Neural crest cell (in vitro differentiated cells): Measurements from ENCODE around the gene LCN9. TPM values are rescaled to one million over a fixed set of nuclear protein-coding genes. Genes with fewer than 3 reads are reported as not detected.

Experiments used
- DNase-seq: peaks from one replicate; pipeline ENCODE4 v3.0.0; 2021; ENCODE audit warnings: low read depth, mixed read lengths, low spot score
- H3K27ac Mint-ChIP-seq: one replicate; pipeline ENCODE4 v1.8.0; 2021; ENCODE audit warnings: mild to moderate bottlenecking, mixed read lengths; ENCODE audit not compliant: unreplicated experiment
- H3K27me3 Mint-ChIP-seq: 2 replicates; pipeline ENCODE4 v1.8.0; 2021; ENCODE audit warnings: low read depth, mild to moderate bottlenecking, mixed read lengths
- H3K36me3 Mint-ChIP-seq: 2 replicates; pipeline ENCODE4 v1.8.0; 2021; ENCODE audit warnings: low read depth, mild to moderate bottlenecking, mixed read lengths
- H3K4me1 Mint-ChIP-seq: 2 replicates; pipeline ENCODE4 v1.8.0; 2021; ENCODE audit warnings: mixed read lengths
- H3K4me3 Mint-ChIP-seq: one replicate; pipeline ENCODE4 v1.8.0; 2021; ENCODE audit warnings: mild to moderate bottlenecking, mixed read lengths
- H3K9me3 Mint-ChIP-seq: 2 replicates; pipeline ENCODE4 v1.8.0; 2021; ENCODE audit warnings: mixed read lengths
- total RNA-seq: library from RNA; stranded (reverse); gene quantifications from 2 replicates; pipeline ENCODE4 v1.2.1, GENCODE V29; 2021
- TF ChIP-seq, protein P1 (sequence below): fragments of 200-600 bp; sonication (generic); conservative IDR thresholded peaks from 2 replicates; pipeline ENCODE4 v1.5.0; 2021; ENCODE audit warnings: antibody characterized with exemption, mild to moderate bottlenecking

The LCN9 gene
- total RNA-seq, 1 donor from 2014 or later, result 0.30 TPM

DNA sequence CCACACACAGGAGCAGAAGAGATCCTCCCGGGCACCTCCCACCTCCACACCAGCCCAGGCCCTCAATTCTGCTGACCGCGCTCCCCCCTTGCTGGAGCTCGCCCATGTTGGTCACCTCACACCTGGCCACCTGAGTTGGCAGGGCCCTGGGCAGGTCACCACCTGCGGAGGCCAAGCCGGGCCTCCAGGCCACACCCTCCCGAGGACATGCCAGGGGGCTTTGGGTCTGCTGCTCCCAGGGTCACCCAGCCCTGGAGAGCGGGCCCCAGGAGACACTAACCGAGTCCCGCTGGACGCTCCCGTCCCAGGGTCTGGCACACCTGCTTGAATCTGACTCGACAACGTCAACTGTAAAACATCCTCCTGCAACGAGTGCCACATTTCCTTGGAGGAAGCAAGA, 34.1 kb downstream of the LCN9 start:
- H3K27ac Mint-ChIP-seq, result no peak overlapping the region
- H3K27me3 Mint-ChIP-seq, result no peaks in the 10 kb centered on the region
- TF ChIP-seq, protein P1, sequence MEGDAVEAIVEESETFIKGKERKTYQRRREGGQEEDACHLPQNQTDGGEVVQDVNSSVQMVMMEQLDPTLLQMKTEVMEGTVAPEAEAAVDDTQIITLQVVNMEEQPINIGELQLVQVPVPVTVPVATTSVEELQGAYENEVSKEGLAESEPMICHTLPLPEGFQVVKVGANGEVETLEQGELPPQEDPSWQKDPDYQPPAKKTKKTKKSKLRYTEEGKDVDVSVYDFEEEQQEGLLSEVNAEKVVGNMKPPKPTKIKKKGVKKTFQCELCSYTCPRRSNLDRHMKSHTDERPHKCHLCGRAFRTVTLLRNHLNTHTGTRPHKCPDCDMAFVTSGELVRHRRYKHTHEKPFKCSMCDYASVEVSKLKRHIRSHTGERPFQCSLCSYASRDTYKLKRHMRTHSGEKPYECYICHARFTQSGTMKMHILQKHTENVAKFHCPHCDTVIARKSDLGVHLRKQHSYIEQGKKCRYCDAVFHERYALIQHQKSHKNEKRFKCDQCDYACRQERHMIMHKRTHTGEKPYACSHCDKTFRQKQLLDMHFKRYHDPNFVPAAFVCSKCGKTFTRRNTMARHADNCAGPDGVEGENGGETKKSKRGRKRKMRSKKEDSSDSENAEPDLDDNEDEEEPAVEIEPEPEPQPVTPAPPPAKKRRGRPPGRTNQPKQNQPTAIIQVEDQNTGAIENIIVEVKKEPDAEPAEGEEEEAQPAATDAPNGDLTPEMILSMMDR, result no peak
- H3K4me3 Mint-ChIP-seq, result no peak overlapping the region
- H3K36me3 Mint-ChIP-seq, result no peaks in the 10 kb centered on the region
- DNase-seq, result no peak
- H3K4me1 Mint-ChIP-seq, result no peaks in the 10 kb centered on the region
- no peaks in the 10 kb centered on the region for H3K9me3 Mint-ChIP-seq

DNA sequence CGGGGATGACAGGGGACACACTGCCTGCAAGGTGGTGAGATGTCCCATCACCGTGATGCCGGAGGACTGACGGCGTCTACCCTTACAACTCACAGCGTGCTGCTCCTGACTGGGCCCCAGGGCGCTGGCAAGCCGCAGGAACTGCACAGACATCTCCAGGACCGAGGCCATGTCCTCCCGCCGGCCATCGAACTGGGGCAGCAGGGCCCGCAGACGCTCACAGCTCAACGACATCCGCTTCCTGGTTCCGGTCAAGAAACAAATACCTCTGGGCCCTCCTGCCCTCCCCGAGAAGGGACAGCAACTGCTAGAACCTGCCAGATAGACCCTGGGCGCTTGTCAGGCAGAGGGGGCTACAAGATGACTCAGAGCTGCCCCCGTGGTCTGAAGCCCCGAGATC, 35.1 kb downstream of the LCN9 start:
- Mint-ChIP-seq H3K27me3 (peaks cover 7% of the 10 kb centered on the region), H3K36me3 (no peaks in the 10 kb centered on the region), H3K4me1 (no peaks in the 10 kb centered on the region)

DNA sequence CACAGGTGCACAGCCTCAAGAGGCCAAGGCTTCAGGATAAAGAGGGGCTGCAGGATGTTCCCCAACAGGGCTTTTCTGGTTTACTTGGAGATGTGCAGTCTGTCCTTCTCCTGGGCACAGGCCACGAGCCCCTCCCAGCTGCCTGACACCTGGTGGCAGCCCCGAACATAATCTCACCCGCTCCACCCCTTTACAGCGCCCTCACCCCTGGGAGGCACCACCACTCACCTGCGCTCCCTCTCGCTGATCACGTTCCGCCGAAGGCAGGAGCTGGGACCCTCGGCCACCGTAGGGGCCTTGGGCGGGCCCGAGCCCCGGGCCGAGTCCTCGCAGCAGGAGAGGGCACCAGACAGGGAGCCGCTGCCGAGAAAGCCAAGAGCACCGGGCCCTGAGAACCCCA, 35.7 kb downstream of the LCN9 start:
- DNase-seq, result no peak
- TF ChIP-seq, protein P1, result no peak
- Mint-ChIP-seq H3K27ac (no peak overlapping the region), H3K4me3 (no peak overlapping the region), H3K9me3 (no peaks in the 10 kb centered on the region), H3K4me1 (no peaks in the 10 kb centered on the region), H3K36me3 (no peaks in the 10 kb centered on the region), H3K27me3 (peaks cover 12% of the 10 kb centered on the region)

More for the DNA sequence above, 35.1 kb downstream of the LCN9 start:
- H3K27ac Mint-ChIP-seq, result no peak overlapping the region
- H3K9me3 Mint-ChIP-seq, result no peaks in the 10 kb centered on the region
- TF ChIP-seq, protein P1, result no peak
- no peak overlapping the region for H3K4me3 Mint-ChIP-seq
- DNase-seq, result no peak

DNA sequence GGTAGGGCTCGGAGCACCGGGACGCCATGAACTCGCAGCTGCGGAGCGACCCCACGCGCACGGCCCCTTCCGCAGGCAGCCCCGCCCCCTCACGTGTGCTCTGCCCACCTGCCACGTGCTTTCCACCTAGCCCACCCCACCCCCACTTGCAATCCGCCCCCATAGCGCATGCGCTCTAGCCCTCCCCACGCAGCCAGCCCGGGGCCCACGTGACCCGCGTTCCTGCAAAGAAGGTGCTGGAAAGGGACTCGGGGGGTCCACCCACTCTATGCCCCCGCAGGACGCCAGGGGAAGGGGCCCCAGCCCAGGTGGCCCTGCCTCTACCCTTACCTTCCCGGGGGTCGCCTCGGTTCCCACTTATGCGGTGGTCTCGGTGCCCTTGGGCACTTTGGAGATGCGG, 36.3 kb downstream of the LCN9 start, which contains the start of gene SOHLH1:
TSS of gene SOHLH1 (minus strand) at position 42 of the 400 bp plus-strand sequence. CDS start at position 28, 14 bp downstream.
- H3K36me3 Mint-ChIP-seq, result no peaks in the 10 kb centered on the region
- H3K4me1 Mint-ChIP-seq, result no peaks in the 10 kb centered on the region
- TF ChIP-seq, protein P1, result no peak
- no peaks in the 10 kb centered on the region for H3K9me3 Mint-ChIP-seq
- no peak for DNase-seq
- H3K27ac Mint-ChIP-seq, result no peak within 1 kb of the TSS
- peaks cover 12% of the 10 kb centered on the region for H3K27me3 Mint-ChIP-seq
- H3K4me3 Mint-ChIP-seq, result no peak within 1 kb of the TSS

DNA sequence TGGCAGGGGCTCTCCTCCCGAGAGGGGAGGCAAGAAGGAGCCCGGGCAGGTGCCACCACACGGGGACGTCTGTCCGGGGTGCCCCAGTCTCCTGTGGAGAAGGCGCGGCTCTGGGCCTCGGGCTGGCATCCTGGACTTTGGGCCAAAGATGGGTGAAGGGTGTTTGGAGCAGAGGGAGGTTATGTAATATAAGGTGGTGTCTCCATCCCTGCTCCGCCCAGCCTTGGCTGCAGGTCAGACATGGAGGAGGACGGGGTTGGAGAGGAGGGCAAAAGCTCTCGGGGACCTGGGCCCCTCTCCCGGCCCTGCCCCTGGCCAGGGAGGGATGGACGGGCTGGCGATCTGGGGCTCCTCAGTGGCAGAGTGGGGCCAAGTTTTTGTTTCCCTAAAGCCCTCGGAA, 37.4 kb downstream of the LCN9 start:
- TF ChIP-seq, protein P1, result no peak
- H3K4me1 Mint-ChIP-seq, result no peaks in the 10 kb centered on the region
- no peak overlapping the region for H3K4me3 Mint-ChIP-seq
- H3K27me3 Mint-ChIP-seq, result peaks cover 12% of the 10 kb centered on the region
- no peaks in the 10 kb centered on the region for H3K9me3 Mint-ChIP-seq
- no peaks in the 10 kb centered on the region for H3K36me3 Mint-ChIP-seq
- no peak for DNase-seq
- no peak overlapping the region for H3K27ac Mint-ChIP-seq
